UCSD-AML1 (cell line): ENCODE measurements around the gene ATP5F1B.
"Not testable (repeated sequence)": the region's sequence is repeated elsewhere in the genome, so short reads cannot be mapped to it uniquely, and the experiment has no call there.

Experiments
- DNase-seq: peaks from one replicate; lab custom pipeline; 2025; ENCODE audit not compliant: unreplicated experiment; lab: John Stamatoyannopoulos, UW

ATP5F1B gene

GRCh38 chr12:56645717-56646446 lies at the start of gene ATP5F1B:
ATP5F1B (minus strand) TSS chr12:56645984; CDS start chr12:56645963, 21 bp downstream.
- DNase-seq: peak; percentile 90

GRCh38 chr12:56694161-56694560 lies 48.4 kb upstream of the ATP5F1B start:
- no peak for DNase-seq

- DNase-seq: no peak
Measured at GRCh38 chr12:56688846-56689109, 43.0 kb upstream of the ATP5F1B start.

DNA sequence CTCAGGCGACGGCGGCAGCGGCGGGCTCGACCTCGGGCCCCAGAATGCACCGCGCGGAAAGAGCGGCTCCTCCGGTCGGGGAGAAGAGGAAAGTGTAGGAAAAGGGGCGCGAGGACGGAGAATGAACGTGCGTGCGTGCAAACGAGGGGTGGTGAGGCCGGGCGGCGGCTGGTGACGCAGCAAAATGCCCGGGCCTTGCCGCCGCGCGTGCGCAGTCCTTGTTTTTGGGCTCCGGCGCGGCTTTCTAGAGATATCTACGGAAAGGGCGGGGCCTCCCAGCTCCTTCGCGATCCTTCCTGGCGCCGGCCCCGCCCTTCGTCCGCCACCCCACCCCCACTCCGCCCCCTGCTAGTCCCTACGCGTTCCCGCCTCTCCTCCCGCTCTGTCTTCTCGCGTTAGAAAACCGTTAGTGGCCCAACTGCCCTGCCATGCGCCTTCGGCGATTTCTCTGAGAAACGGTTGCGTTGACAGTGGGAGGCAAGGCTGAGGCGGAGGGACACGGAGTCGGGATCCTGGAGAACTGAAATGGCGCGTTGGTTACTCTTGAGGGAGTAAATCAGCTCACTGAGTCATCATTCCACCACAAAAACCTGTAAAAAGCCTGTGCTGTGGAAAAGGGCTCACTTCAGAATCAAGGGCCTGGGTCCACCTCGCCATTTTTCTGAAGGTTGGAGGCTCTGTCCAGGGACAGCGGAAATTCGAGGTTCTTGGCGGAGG lies 42.5 kb upstream of the ATP5F1B start, which contains the start of gene PTGES3:
Gene PTGES3, minus strand, starts transcription at position 156 of the 717 bp plus-strand sequence. CDS start 285 bp downstream, outside the sequence.
- DNase-seq: peak; percentile 99

DNA sequence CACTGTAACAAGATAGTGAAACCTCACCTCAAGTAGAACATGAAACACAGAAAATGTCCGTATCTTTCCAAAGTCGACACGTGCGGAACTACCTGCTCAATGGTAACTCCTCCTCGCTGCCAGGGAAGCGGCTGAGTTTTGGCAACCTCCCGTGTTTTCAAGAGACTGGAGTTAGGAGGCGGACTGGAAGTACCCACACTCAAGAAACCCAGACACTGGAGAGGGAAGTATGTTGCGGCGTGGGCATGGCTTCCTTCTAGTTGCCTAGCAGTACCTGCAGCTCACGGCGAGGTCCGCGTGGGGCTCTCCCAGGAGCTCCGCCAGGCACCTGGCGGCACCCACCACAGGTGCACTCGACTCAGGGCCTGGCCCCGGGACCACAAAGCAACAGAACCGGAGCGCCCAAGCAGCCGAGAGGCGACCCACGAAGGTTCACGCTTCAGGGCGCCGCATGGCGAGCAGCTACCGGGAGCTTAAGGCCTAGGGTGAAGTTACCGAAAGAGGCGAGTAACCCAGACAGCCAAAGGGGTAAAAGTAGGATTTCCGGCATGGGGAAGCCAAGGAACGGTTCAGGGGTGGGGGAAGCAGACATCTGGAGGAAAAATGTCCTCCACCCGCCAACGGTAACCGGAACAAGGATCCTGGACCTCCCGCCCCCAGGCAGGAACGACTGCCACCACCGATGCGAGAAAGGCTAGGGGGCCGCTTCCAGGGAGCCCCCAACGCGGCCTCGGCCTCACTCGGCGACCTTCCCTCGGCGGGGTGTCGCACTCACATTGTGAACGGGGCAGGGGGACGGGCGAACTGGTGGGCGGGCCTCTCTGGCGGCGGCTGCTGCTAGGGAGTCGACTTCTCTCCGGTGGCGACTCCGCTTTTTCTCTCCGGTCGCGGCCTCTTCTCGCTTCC lies 41.7 kb upstream of the ATP5F1B start:
- peak; percentile 57 for DNase-seq

GRCh38 chr12:56684745-56685359 lies 39.1 kb upstream of the ATP5F1B start:
- no peak for DNase-seq

GRCh38 chr12:56682323-56682722 lies 36.5 kb upstream of the ATP5F1B start:
- DNase-seq: no peak

DNA sequence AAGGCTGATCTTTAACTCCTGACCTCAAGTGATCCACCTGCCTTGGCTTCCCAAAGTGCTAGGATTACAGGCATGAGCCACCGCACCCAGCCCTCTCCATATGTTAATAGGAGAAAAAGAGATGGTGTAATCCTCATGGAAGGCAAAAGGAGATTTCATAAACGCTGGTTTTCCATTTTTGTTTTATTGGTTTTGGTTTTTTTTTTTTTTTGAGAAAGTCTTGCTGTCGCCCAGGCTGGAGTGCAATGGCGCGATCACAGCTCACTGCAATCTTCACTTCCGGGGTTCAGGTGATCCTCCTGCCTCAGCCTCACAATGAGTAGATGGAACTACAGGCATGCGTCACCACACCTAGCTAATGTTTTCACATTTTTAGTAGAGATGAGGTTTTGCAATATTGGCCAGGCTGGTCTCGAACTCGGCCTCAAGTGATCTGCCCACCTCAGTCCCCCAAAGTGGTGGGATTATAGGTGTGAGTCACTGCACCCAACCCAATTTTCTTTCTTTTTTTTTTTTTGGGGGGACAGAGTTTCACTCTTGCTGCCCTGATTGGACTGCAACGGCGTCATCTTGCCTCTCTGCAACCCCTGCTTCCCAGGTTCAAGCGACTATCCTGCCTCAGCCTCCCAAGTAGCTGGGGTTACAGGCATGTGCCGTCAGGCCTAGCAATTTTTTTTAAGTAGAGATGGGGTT lies 34.2 kb upstream of the ATP5F1B start:
- no peak for DNase-seq

DNA sequence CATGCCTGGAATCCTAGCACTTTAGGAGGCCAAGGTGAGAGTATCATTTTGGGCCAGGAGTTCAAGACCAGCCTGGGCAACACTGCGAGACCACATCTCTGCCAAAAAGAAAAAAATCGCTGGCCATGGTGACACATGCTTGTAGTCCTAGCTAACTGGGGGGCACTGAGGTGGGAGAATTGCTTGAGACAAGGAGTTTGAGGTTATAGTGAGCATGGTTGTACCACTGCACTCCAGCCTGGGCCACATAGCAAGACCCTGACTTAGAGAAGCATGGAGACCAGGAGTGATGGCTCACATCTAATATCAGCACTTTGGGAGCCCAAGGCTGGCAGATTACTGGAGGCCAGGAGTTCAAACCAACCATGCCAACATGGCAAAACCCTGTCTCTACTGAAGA lies 33.1 kb upstream of the ATP5F1B start:
- no peak for DNase-seq

GRCh38 chr12:56677680-56678079 lies 31.9 kb upstream of the ATP5F1B start:
- DNase-seq: no peak

GRCh38 chr12:56676851-56677580 lies 31.2 kb upstream of the ATP5F1B start:
- no peak for DNase-seq

- no peak for DNase-seq
Measured at GRCh38 chr12:56671608-56672007, 25.8 kb upstream of the ATP5F1B start.

GRCh38 chr12:56670836-56671235 lies 25.1 kb upstream of the ATP5F1B start:
- no peak for DNase-seq

DNA sequence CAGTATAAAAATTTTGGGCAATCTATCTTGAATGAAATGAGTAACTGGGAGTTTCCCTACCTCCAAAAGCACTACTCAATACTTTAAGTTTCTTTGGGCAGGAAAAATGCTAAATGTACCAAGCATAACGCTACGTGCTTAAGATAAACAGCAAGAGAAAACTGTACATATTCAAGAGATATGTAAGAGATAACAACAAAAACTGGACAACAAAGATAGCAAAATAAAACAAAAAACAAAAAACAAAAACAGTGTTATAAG lies 22.3 kb upstream of the ATP5F1B start:
- DNase-seq: no peak

- no peak for DNase-seq
Measured at GRCh38 chr12:56661979-56662638, 16.3 kb upstream of the ATP5F1B start.

DNA sequence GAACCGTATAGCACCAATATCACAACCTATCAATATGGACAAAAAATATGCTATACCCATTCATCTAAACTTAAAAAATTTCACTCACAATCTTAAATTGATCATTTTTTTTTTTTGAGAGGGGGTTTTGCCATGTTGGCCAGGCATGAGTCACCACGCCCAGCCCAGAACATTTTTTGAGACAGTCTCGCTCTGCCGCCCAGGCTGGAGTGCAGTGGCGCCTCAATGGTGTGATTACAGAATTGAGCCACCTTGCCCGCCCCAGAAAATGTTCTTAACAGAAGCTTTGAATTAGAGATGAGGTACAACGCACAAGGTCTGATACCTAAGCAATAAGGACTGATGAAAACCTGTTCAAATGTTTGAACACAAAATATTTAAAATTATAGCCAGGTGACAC lies 15.8 kb upstream of the ATP5F1B start:
- no peak for DNase-seq

DNA sequence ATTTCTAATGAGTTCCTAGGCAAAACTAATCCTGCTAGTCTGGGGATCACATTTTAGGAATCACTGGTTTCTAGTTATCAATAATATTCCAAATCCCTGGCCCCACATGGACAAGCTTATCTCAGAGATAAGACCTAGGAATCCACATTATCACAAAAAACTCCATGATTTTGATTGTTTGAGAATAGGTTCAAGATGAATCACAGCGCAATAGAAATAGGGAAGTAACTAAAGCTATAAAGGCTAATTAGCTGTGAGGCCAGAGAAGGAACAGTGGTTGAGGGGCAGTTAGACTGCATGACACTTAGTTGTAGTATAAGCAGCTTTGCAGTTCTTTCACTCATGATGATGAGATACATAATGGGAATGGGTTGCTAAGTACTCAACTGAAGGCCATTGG lies 13.1 kb upstream of the ATP5F1B start:
- DNase-seq: no peak

- no peak for DNase-seq
Measured at GRCh38 chr12:56657416-56658379, 11.9 kb upstream of the ATP5F1B start.

GRCh38 chr12:56653781-56654180 lies 8.0 kb upstream of the ATP5F1B start:
- not testable (repeated sequence) for DNase-seq
